Keratinocyte (primary cell): ENCODE results near the gene TMCO4. TPM values are rescaled to one million over a fixed set of nuclear protein-coding genes. Genes with fewer than 3 reads are reported as not detected.

Source experiments
- DNase-seq: peaks from one replicate; pipeline ENCODE4 v3.0.0-alpha.2; 2011; ENCODE audit warnings: low read depth, missing footprints, low spot score
- FAIRE-seq: peaks from 2 replicates; lab custom pipeline; 2011; peaks lifted over from hg19 to GRCh38; lab: Jason Lieb, UNC
- H2AFZ ChIP-seq: 2 replicates; pipeline ENCODE4 v1.6.0; 2012; ENCODE audit warnings: low read length, control low read depth, inconsistent platforms; ENCODE audit not compliant: control insufficient read depth
- H3K27ac ChIP-seq: 2 replicates; pipeline ENCODE4 v1.5.1; 2011; ENCODE audit warnings: low read length; ENCODE audit not compliant: control insufficient read depth, insufficient read depth
- H3K27me3 ChIP-seq: 3 replicates; pipeline ENCODE4 v1.6.0; 2011; ENCODE audit warnings: low read length; ENCODE audit not compliant: control insufficient read depth, insufficient read depth; ENCODE audit errors: extremely low read depth
- H3K36me3 ChIP-seq, 2 experiments: 2 replicates in 1 of 2; 3 replicates in 1 of 2; pipeline ENCODE4 v1.5.1; 2011; ENCODE audit warnings: low read length in 2 of 2, mild to moderate bottlenecking in 1 of 2; ENCODE audit not compliant: control insufficient read depth in 2 of 2, insufficient read depth in 2 of 2; ENCODE audit errors: extremely low read depth in 1 of 2
- H3K4me1 ChIP-seq: 3 replicates; pipeline ENCODE4 v1.5.1; 2011; ENCODE audit warnings: low read length; ENCODE audit not compliant: control insufficient read depth, insufficient read depth; ENCODE audit errors: extremely low read depth
- H3K4me2 ChIP-seq: 3 replicates; pipeline ENCODE4 v1.6.0; 2011; ENCODE audit warnings: low read depth, low read length; ENCODE audit not compliant: control insufficient read depth, insufficient read depth; ENCODE audit errors: extremely low read depth
- H3K4me3 ChIP-seq, 3 experiments: fragments of 200-600 bp in 1 of 3; sonication (generic) in 1 of 3; 2 replicates in 2 of 3; 3 replicates in 1 of 3; pipeline ENCODE4 v1.5.1; 2011 to 2016; ENCODE audit warnings: low read length in 3 of 3, mild to moderate bottlenecking in 3 of 3, control low read depth in 2 of 3, inconsistent platforms in 1 of 3, low read depth in 1 of 3, mixed read lengths in 1 of 3, mixed run types in 1 of 3, moderate library complexity in 1 of 3; ENCODE audit not compliant: control insufficient read depth in 2 of 3, insufficient read depth in 2 of 3; ENCODE audit errors: extremely low read depth in 1 of 3
- H3K79me2 ChIP-seq: 2 replicates; pipeline ENCODE4 v1.6.0; 2012; ENCODE audit warnings: low read length; ENCODE audit not compliant: control insufficient read depth, insufficient read depth
- H3K9ac ChIP-seq: 3 replicates; pipeline ENCODE4 v1.6.0; 2011; ENCODE audit warnings: low read length; ENCODE audit not compliant: control insufficient read depth, insufficient read depth; ENCODE audit errors: extremely low read depth
- H3K9me1 ChIP-seq: 3 replicates; pipeline ENCODE4 v1.6.0; 2011; ENCODE audit warnings: low read length; ENCODE audit not compliant: control insufficient read depth, insufficient read depth; ENCODE audit errors: extremely low read depth
- H3K9me3 ChIP-seq: 2 replicates; pipeline ENCODE4 v1.5.1; 2012; ENCODE audit warnings: low read depth, low read length; ENCODE audit not compliant: control insufficient read depth
- H4K20me1 ChIP-seq: 3 replicates; pipeline ENCODE4 v1.6.0; 2011; ENCODE audit warnings: low read length; ENCODE audit not compliant: control insufficient read depth, insufficient read depth; ENCODE audit errors: extremely low read depth
- CTCF ChIP-seq, 3 experiments: IDR thresholded peaks in 1 of 3; conservative IDR thresholded peaks in 1 of 3; optimal IDR thresholded peaks in 1 of 3; 2 replicates in 2 of 3; 3 replicates in 1 of 3; pipeline versions ENCODE3 to v1.5.1; 2011; ENCODE audit warnings: low read length in 3 of 3, mild to moderate bottlenecking in 3 of 3, moderate library complexity in 2 of 3, control low read depth in 1 of 3, inconsistent platforms in 1 of 3; ENCODE audit not compliant: insufficient read depth in 2 of 3; ENCODE audit errors: extremely low read depth in 1 of 3
- EZH2 ChIP-seq: IDR thresholded peaks from one replicate; pipeline ENCODE4 v1.6.1; 2012; ENCODE audit warnings: inconsistent platforms, mild to moderate bottlenecking, low read length, moderate library complexity
- dilution Hi-C: fragments of 300-500 bp; cut with MboI; formaldehyde crosslinking; loops from one replicate; pipeline ENCODE4 v1.7.0; 2020; ENCODE audit warnings: low sequenced_read_pairs; ENCODE audit not compliant: extremely low pct_ligation_motif_present
- polyA plus RNA-seq, 5 experiments: library from polyadenylated mRNA; depleted of rRNA in 3 of 5; stranded (reverse) in 3 of 5; stranded (forward) in 1 of 5; unstranded in 1 of 5; fragments of >200 nt; gene quantifications; 1 replicate in 1 of 5; 2 replicates in 3 of 5; 3 replicates in 1 of 5; pipeline versions ENCODE4 v1.2.1 to v1.2.3, GENCODE V29; 2011 to 2012; ENCODE audit warnings: missing spikeins in 2 of 5, low read depth in 1 of 5, low replicate concordance in 1 of 5

Gene TMCO4
- polyA plus RNA-seq, 1 donor (not counting 4 experiments of a cell fraction or from before 2014, with no cell fraction given), result 1.2 TPM

GRCh38 chr1:19780267-19780877 is 19.3 kb downstream of the TMCO4 start:
- DNase-seq, result no peak
- no peak for FAIRE-seq
- H3K9me3 ChIP-seq, result no peaks in the 10 kb centered on the region
- no peaks in the 10 kb centered on the region for H4K20me1 ChIP-seq
- no peaks in the 10 kb centered on the region for H3K36me3 ChIP-seq
- TF ChIP-seq EZH2 (no peak), CTCF (optimal IDR thresholded peaks at IDR 0.05 in 1 of 3, IDR thresholded peaks at IDR 0.05 in 1 of 3, conservative IDR thresholded peaks at IDR 0.05 in 1 of 3; ENCODE audit: extremely low read depth in 1 of 3, insufficient read depth in 2 of 3, low read length in 3 of 3) (no peak)
- dilution Hi-C loops, result no loop called here
- no peak overlapping the region for H3K27ac ChIP-seq
- H3K4me3 ChIP-seq, result no peak overlapping the region
- no peak overlapping the region for H3K9ac ChIP-seq
- H3K4me1 ChIP-seq, result no peaks in the 10 kb centered on the region
- H2AFZ ChIP-seq, result no peak overlapping the region
- H3K4me2 ChIP-seq, result no peak overlapping the region
- no peaks in the 10 kb centered on the region for H3K79me2 ChIP-seq
- H3K27me3 ChIP-seq, result no peaks in the 10 kb centered on the region
- H3K9me1 ChIP-seq, result no peaks in the 10 kb centered on the region

GRCh38 chr1:19776933-19777332 is 22.8 kb downstream of the TMCO4 start:
- no peak overlapping the region for H3K4me3 ChIP-seq
- no peaks in the 10 kb centered on the region for H3K27me3 ChIP-seq
- TF ChIP-seq CTCF (optimal IDR thresholded peaks at IDR 0.05 in 1 of 3, IDR thresholded peaks at IDR 0.05 in 1 of 3, conservative IDR thresholded peaks at IDR 0.05 in 1 of 3; ENCODE audit: extremely low read depth in 1 of 3, insufficient read depth in 2 of 3, low read length in 3 of 3) (no peak), EZH2 (no peak)
- no peak overlapping the region for H3K9ac ChIP-seq
- DNase-seq (no peak), FAIRE-seq (no peak)
- no peaks in the 10 kb centered on the region for H3K36me3 ChIP-seq
- H3K9me3 ChIP-seq, result no peaks in the 10 kb centered on the region
- no peaks in the 10 kb centered on the region for H3K9me1 ChIP-seq
- H3K79me2 ChIP-seq, result no peaks in the 10 kb centered on the region
- H3K4me2 ChIP-seq, result no peak overlapping the region
- no peak overlapping the region for H2AFZ ChIP-seq
- dilution Hi-C loops, result no loop called here
- no peaks in the 10 kb centered on the region for H3K4me1 ChIP-seq
- no peak overlapping the region for H3K27ac ChIP-seq
- H4K20me1 ChIP-seq, result no peaks in the 10 kb centered on the region
